ENCODE results near the gene PHLDB2. TPM values are rescaled to one million over a fixed set of nuclear protein-coding genes. Genes with fewer than 3 reads are reported as not detected.
A peak's percentile ranks its signal among the peaks of the same experiment; 100 is the strongest.

The PHLDB2 gene
- total RNA-seq, 1 experiment from 2014 or later = 39.6 TPM

GRCh38 chr3:111829023-111829422 lies 30.0 kb upstream of the PHLDB2 start:
- no peak for DNase-seq
- H3K4me3 ChIP-seq (ENCODE audit: insufficient read depth, low read depth, low read length) = no peak overlapping the region
- no peaks in the 10 kb centered on the region for H3K36me3 ChIP-seq (replicated peaks; ENCODE audit: control insufficient read depth, insufficient read depth, low read length)
- no peaks in the 10 kb centered on the region for H3K27me3 ChIP-seq (ENCODE audit: control insufficient read depth, insufficient read depth, low read length)

DNA sequence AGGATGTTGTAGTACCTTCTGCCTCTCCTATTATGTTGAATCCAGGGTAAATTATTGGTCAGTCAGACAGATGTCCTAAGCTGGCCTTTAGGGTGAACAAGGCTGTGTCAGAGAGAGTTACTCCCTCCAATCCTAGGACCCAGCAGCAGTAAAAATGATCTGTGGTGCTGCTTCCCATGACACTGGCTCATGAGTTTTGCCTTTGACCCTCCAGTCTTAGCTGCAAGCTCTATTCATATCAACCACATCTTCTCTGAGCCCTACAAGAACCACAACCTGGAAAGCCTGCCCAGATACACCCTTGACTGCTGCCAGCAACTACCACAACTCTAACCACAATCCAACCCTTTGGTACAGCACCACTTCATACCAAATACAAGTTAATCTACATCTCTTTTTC lies 27.2 kb upstream of the PHLDB2 start:
- DNase-seq = no peak
- Histone ChIP-seq H3K4me3 (ENCODE audit: insufficient read depth, low read depth, low read length) (no peak overlapping the region), H3K36me3 (replicated peaks; ENCODE audit: control insufficient read depth, insufficient read depth, low read length) (no peaks in the 10 kb centered on the region), H3K27me3 (ENCODE audit: control insufficient read depth, insufficient read depth, low read length) (peaks cover 2% of the 10 kb centered on the region; the same call in 1 of the 2 replicates)

- H3K4me3 ChIP-seq (ENCODE audit: insufficient read depth, low read depth, low read length) = no peak overlapping the region
- no peaks in the 10 kb centered on the region for H3K36me3 ChIP-seq (replicated peaks; ENCODE audit: control insufficient read depth, insufficient read depth, low read length)
- peaks cover 2% of the 10 kb centered on the region; the same call in 1 of the 2 replicates for H3K27me3 ChIP-seq (ENCODE audit: control insufficient read depth, insufficient read depth, low read length)
- DNase-seq = no peak
These were observed 22.0 kb upstream of the PHLDB2 start for GRCh38 chr3:111837112-111837511.

DNA sequence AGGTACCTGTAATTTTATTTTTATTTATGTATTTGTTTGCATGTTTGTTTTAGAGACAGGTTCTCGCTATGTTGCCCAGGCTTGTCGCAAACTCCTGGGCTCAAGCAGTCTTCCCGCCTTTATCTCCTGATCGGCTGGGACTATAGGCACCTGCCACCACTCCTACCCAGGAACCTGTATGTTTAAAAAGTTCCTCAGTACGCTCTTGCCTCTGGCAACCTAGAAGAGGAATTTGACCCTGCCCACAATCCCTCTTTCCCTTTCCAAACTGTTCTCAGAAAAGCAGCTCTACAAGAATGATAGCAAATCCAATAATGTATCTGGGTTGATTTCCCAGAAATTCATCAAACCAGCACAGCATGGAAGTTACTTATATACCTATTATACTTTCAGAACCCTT lies 20.9 kb upstream of the PHLDB2 start:
- H3K4me3 ChIP-seq (ENCODE audit: insufficient read depth, low read depth, low read length) = no peak overlapping the region
- DNase-seq = no peak
- H3K36me3 ChIP-seq (replicated peaks; ENCODE audit: control insufficient read depth, insufficient read depth, low read length) = no peaks in the 10 kb centered on the region
- H3K27me3 ChIP-seq (ENCODE audit: control insufficient read depth, insufficient read depth, low read length) = peaks cover 2% of the 10 kb centered on the region; the same call in 1 of the 2 replicates

GRCh38 chr3:111846039-111846438 lies 13.0 kb upstream of the PHLDB2 start:
- Histone ChIP-seq H3K36me3 (replicated peaks; ENCODE audit: control insufficient read depth, insufficient read depth, low read length) (no peaks in the 10 kb centered on the region), H3K27me3 (ENCODE audit: control insufficient read depth, insufficient read depth, low read length) (no peaks in the 10 kb centered on the region), H3K4me3 (ENCODE audit: insufficient read depth, low read depth, low read length) (no peak overlapping the region)
- DNase-seq = no peak

DNA sequence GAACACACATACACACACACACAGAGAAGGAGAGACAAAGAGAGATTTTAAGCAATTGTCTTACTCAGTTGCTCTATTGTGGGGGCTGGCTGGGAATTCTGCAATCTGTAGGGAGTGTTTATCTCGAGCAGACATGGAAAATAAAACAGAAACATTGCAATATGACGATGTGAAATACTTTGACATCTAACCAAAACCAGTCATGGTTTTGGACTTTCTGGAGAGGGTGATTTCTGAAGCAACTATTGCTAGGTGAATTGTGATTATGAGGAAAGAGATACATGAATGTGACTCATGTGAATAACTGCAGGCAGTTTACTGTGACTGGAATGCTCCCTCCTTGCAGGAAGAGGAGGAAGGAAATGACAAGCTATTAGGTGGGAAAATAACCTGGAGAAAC lies 12.3 kb upstream of the PHLDB2 start:
- DNase-seq = no peak
- Histone ChIP-seq H3K4me3 (ENCODE audit: insufficient read depth, low read depth, low read length) (no peak overlapping the region), H3K27me3 (ENCODE audit: control insufficient read depth, insufficient read depth, low read length) (no peaks in the 10 kb centered on the region), H3K36me3 (replicated peaks; ENCODE audit: control insufficient read depth, insufficient read depth, low read length) (no peaks in the 10 kb centered on the region)

DNA sequence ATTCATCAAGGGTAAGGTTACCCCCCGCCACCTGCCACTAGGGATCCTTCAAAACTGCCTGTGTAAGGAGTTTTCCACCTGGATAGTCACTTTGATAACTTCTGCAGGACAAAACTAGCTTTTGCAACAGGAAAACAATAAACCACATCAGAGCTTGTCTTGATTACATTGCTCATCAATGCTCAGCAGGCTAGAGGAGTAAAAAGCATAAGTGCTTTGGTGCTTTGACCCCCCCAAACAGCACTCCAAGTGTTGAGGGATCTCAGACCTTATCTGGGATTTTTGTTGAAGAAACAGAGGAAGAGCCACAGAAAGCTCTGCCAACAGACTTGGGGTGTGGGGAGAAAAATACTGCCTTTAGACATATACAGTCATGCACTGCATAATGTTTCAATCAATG lies 10.8 kb upstream of the PHLDB2 start:
- no peak for DNase-seq
- H3K36me3 ChIP-seq (replicated peaks; ENCODE audit: control insufficient read depth, insufficient read depth, low read length) = no peaks in the 10 kb centered on the region

GRCh38 chr3:111848778-111849177 lies 10.3 kb upstream of the PHLDB2 start:
- Histone ChIP-seq H3K36me3 (replicated peaks; ENCODE audit: control insufficient read depth, insufficient read depth, low read length) (no peaks in the 10 kb centered on the region), H3K27me3 (ENCODE audit: control insufficient read depth, insufficient read depth, low read length) (no peaks in the 10 kb centered on the region)
- no peak for DNase-seq

More for the DNA sequence above, 10.8 kb upstream of the PHLDB2 start:
- Histone ChIP-seq H3K27me3 (ENCODE audit: control insufficient read depth, insufficient read depth, low read length) (no peaks in the 10 kb centered on the region), H3K4me3 (ENCODE audit: insufficient read depth, low read depth, low read length) (no peak overlapping the region)

DNA sequence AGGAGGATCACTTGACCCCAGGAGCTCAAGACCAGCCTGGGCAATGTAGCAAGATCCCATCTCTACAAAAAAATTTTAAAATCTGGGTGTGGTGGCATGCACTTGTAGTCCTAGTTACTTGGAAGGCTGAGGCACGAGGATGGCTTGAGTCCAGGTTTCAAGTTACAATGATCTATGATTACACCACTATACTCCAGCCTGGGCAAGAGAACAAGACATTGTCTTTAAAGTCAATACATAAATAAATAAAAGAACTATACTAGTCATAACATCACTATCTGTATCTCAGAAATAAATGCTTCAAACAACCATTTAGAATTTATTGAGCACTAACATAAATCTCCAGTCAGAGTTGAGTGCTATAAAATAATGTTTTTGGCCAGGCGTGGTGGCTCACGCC lies 8.5 kb upstream of the PHLDB2 start:
- Histone ChIP-seq H3K27me3 (ENCODE audit: control insufficient read depth, insufficient read depth, low read length) (no peaks in the 10 kb centered on the region), H3K4me3 (ENCODE audit: insufficient read depth, low read depth, low read length) (no peak overlapping the region), H3K36me3 (replicated peaks; ENCODE audit: control insufficient read depth, insufficient read depth, low read length) (no peaks in the 10 kb centered on the region)
- no peak for DNase-seq

More at GRCh38 chr3:111848778-111849177, 10.3 kb upstream of the PHLDB2 start:
- H3K4me3 ChIP-seq (ENCODE audit: insufficient read depth, low read depth, low read length) = no peak overlapping the region

GRCh38 chr3:111851511-111851954 lies 7.5 kb upstream of the PHLDB2 start:
- no peak overlapping the region for H3K4me3 ChIP-seq (ENCODE audit: insufficient read depth, low read depth, low read length)
- H3K27me3 ChIP-seq (ENCODE audit: control insufficient read depth, insufficient read depth, low read length) = no peaks in the 10 kb centered on the region
- no peaks in the 10 kb centered on the region for H3K36me3 ChIP-seq (replicated peaks; ENCODE audit: control insufficient read depth, insufficient read depth, low read length)
- DNase-seq = no peak

DNA sequence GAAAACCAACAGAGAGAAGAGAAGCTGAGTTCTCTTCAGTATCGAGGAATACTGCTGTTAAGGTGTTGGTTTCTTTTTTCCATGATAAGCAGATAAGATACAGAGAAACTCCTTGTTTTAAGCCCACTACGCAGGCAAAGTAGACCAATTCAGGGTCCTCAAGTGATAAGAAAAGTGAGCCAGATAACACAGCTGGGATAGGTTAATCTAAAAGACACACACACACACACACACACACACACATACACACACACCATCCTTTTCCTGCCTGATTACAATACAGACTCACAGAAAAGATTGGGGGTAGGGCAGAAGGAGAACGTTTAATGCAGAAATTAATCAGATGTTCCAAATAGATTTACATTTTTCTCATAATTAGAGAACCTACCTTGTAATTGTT lies 6.5 kb upstream of the PHLDB2 start:
- no peak for DNase-seq
- Histone ChIP-seq H3K27me3 (ENCODE audit: control insufficient read depth, insufficient read depth, low read length) (no peaks in the 10 kb centered on the region), H3K4me3 (ENCODE audit: insufficient read depth, low read depth, low read length) (no peak overlapping the region), H3K36me3 (replicated peaks; ENCODE audit: control insufficient read depth, insufficient read depth, low read length) (no peaks in the 10 kb centered on the region)

- no peaks in the 10 kb centered on the region for H3K27me3 ChIP-seq (ENCODE audit: control insufficient read depth, insufficient read depth, low read length)
- H3K4me3 ChIP-seq (ENCODE audit: insufficient read depth, low read depth, low read length) = no peak overlapping the region
- H3K36me3 ChIP-seq (replicated peaks; ENCODE audit: control insufficient read depth, insufficient read depth, low read length) = no peaks in the 10 kb centered on the region
- no peak for DNase-seq
These were observed 6.0 kb upstream of the PHLDB2 start for GRCh38 chr3:111853068-111853467.

- peaks cover 3% of the 10 kb centered on the region; the same call in 1 of the 2 replicates for H3K27me3 ChIP-seq (ENCODE audit: control insufficient read depth, insufficient read depth, low read length)
- H3K4me3 ChIP-seq (ENCODE audit: insufficient read depth, low read depth, low read length) = no peak overlapping the region
- H3K36me3 ChIP-seq (replicated peaks; ENCODE audit: control insufficient read depth, insufficient read depth, low read length) = no peaks in the 10 kb centered on the region
- no peak for DNase-seq
These were observed 4.1 kb upstream of the PHLDB2 start for GRCh38 chr3:111854990-111855389.

GRCh38 chr3:111856501-111856900 lies 2.6 kb upstream of the PHLDB2 start:
- H3K36me3 ChIP-seq (replicated peaks; ENCODE audit: control insufficient read depth, insufficient read depth, low read length) = no peaks in the 10 kb centered on the region
- peaks cover 3% of the 10 kb centered on the region; the same call in 1 of the 2 replicates for H3K27me3 ChIP-seq (ENCODE audit: control insufficient read depth, insufficient read depth, low read length)
- no peak for DNase-seq
- no peak overlapping the region for H3K4me3 ChIP-seq (ENCODE audit: insufficient read depth, low read depth, low read length)

- DNase-seq = no peak
- Histone ChIP-seq H3K4me3 (ENCODE audit: insufficient read depth, low read depth, low read length) (no peak overlapping the region), H3K27me3 (ENCODE audit: control insufficient read depth, insufficient read depth, low read length) (peaks cover 3% of the 10 kb centered on the region; the same call in 1 of the 2 replicates), H3K36me3 (replicated peaks; ENCODE audit: control insufficient read depth, insufficient read depth, low read length) (no peaks in the 10 kb centered on the region)
These were observed 1.6 kb upstream of the PHLDB2 start for GRCh38 chr3:111857474-111857873.

- H3K27me3 ChIP-seq (ENCODE audit: control insufficient read depth, insufficient read depth, low read length) = peaks cover 3% of the 10 kb centered on the region; the same call in 1 of the 2 replicates
- H3K36me3 ChIP-seq (replicated peaks; ENCODE audit: control insufficient read depth, insufficient read depth, low read length) = no peaks in the 10 kb centered on the region
- DNase-seq = no peak
- H3K4me3 ChIP-seq (ENCODE audit: insufficient read depth, low read depth, low read length) = peak overlapping the region; percentile 79
These were observed 423 bp upstream of the PHLDB2 start for GRCh38 chr3:111858642-111859041.

Measured in H7 (cell line).